Gastroesophageal sphincter (tissue), 3 donors: ENCODE data around the gene MAFG.

Experiments
- EP300 ChIP-seq: sonication (generic); formaldehyde crosslinking; IDR thresholded peaks from one replicate; pipeline ENCODE4 v1.6.1; 2017; ENCODE audit warnings: antibody characterized with exemption, mild to moderate bottlenecking
- POLR2A ChIP-seq, 2 donors: fragments of 450-650 bp; IDR thresholded peaks; one replicate each; pipeline ENCODE4 v1.6.1; 2017; ENCODE audit warnings: antibody characterized with exemption in 2 of 2, mild to moderate bottlenecking in 2 of 2, moderate library complexity in 1 of 2
- TF ChIP-seq, protein P1 (sequence below), 4 experiments: fragments of 200-600 bp in 2 of 4; fragments of 450-650 bp in 2 of 4; sonication (generic) in 1 of 4; IDR thresholded peaks; one replicate each; pipeline ENCODE4 v1.5.1; 2017 to 2019; ENCODE audit warnings: antibody characterized with exemption in 4 of 4, mild to moderate bottlenecking in 2 of 4, moderate library complexity in 2 of 4

DNA sequence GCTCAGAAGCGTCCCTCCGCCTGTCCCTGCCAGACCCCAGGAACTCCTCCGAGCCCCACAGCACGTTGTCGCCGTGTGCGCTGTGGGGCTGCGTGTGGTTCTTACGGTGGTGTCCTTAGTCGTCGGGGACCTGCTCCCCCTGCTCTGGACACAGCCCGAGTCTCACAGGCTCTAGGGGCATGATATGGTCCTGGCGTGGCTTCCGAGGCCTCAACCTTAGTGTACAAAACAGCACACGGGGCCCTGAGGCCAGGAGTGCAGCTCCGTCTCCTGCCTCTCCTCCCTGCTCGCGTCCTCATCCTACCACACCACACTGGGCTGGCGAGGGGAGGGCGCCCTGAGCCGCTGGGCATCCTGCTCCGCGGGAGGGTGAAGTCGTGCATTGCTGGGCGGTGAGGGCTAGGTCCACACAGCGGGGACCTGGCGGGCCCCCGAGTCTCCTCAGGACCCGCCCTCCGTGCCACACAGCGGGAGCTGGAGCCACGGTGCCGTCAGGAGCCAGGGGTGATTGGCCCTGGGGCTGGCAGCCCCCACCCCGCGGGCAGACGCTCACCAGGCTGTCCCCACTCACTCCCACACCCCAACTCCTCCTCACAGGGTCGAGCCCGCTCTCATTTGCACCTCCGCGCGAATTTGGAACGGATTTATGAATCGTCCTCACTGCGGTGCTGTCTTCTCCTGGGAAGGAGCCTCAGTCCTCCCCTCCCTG lies 1.2 kb upstream of the MAFG start:
- TF ChIP-seq, protein P1, sequence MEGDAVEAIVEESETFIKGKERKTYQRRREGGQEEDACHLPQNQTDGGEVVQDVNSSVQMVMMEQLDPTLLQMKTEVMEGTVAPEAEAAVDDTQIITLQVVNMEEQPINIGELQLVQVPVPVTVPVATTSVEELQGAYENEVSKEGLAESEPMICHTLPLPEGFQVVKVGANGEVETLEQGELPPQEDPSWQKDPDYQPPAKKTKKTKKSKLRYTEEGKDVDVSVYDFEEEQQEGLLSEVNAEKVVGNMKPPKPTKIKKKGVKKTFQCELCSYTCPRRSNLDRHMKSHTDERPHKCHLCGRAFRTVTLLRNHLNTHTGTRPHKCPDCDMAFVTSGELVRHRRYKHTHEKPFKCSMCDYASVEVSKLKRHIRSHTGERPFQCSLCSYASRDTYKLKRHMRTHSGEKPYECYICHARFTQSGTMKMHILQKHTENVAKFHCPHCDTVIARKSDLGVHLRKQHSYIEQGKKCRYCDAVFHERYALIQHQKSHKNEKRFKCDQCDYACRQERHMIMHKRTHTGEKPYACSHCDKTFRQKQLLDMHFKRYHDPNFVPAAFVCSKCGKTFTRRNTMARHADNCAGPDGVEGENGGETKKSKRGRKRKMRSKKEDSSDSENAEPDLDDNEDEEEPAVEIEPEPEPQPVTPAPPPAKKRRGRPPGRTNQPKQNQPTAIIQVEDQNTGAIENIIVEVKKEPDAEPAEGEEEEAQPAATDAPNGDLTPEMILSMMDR (IDR thresholded peaks at IDR 0.05) = no peak
- TF ChIP-seq POLR2A (IDR thresholded peaks at IDR 0.05) (no peak), EP300 (no peak)
